Measurements from ENCODE around the gene INCA1.

Gene INCA1

GRCh38 chr17:4949321-4950074, 47.8 kb downstream of the INCA1 start:
- TF ChIP-seq CTCF (IDR thresholded peaks at IDR 0.05): no peak

DNA sequence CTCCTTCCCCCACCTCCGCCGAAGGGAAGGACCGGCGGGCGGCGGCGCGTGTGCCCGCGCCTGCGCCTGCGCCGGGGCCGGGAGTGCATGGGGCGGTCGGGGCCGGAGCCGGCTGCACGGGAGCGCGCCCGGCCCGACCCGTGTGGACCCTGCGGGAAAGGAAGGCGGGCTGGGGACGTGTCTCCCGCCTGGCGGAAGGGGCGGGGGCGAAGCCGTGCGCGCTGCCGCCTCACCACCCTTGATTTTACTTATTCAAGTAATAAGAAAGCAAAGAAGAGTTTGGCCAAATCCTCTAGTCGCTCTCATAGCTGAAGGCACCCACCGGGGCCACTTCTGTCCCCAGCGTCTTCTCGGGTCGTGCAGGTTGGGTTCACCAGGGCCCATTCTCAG, 48.4 kb downstream of the INCA1 start:
- no peak for TF ChIP-seq CTCF (IDR thresholded peaks at IDR 0.05)

DNA sequence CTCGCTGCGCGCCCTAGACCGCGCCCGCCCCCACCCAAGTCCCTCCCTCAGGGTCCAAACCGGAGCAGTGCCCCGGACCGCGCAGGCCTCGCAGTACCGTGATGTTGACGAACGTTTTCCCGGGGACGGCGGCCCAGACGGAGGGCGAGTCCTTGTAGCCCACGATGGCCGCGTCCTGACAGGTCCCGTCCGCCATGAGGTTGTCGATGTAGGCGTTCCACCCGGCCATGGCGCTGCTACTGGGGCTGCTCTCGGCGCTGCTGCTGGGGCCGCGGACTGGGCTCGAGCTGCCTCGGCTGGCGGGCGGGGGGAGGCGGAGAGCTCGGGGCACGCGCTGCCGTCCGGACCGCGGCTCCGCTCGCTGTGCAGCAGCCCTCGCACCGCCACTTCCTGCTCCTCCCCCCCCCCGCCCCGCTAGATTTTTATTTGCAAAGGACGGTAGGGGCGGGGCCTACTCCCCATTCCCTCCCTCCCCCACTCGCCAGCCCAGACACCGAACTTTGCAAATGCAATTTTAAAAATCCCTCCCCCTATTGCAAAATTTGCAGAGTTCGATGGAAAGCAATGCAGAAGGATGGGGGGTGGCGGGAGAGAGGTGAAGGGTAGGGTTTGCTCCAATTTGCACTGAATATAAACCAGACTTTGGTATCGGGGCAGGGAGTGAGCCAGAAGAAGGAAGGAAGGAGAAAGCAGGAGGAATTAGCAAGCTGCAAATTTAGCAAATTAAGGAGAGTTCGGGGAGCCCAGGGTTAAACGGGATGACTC, 49.0 kb downstream of the INCA1 start, which contains the start of gene PFN1:
TSS of gene PFN1 (minus strand) at position 365 of the 765 bp plus-strand sequence. CDS start at position 229, 136 bp downstream.
- no peak for TF ChIP-seq CTCF (IDR thresholded peaks at IDR 0.05)

GRCh38 chr17:4947411-4948165, 49.7 kb downstream of the INCA1 start:
- TF ChIP-seq CTCF (IDR thresholded peaks at IDR 0.05): no peak

DNA sequence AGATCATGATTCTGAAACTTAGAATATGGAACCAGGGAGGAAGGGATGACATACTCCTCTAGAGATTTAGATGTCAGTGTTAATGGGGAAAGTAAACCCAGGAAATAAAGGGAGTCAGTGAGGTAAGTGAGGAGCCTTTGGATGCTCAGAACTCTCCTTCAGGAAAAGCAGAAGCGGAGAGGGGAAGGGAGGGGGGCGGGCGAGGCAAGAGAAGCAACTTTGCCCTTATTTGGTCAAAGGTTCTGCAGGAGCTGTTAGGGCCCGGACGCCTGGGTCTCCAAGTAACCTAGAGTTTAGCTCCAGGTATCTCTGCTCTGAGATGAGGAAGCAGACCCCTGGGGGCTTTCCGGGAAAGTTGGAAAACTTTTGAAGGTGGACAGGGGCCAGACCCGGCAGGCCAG, 50.3 kb downstream of the INCA1 start:
- TF ChIP-seq CTCF (IDR thresholded peaks at IDR 0.05): no peak

DNA sequence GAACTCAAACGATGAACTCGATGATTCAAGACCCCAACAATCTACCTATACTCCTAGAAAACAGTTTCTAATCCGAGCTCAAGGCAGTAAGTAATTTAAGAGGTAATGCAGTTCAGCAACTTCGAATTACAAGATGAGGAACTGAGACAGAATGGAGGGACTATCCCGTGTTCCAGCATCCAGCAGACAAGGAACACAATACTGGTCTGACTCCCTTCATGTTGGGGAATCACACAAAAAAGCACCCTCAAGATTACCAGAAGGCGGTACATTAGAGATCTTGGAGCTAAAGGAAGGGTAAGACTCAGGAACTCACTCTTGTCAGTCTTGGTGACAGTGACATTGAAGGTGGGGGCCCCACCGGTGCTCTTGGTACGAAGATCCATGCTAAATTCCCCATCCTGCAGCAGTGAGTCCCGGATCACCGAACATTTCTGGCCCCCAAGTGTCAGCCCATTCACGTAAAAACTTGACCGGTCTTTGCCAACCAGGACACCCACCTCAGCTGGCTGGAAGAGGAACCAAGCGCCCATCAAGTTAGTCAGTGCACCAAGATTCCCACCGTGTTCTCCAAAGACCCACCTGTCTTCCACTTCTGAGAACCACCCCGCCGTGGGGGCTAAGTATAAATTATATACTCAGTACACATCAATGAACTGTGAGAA, 50.9 kb downstream of the INCA1 start:
- no peak for TF ChIP-seq CTCF (IDR thresholded peaks at IDR 0.05)

GRCh38 chr17:4945944-4946280, 51.4 kb downstream of the INCA1 start:
- TF ChIP-seq CTCF (IDR thresholded peaks at IDR 0.05): no peak
